ENCODE results near the gene OTULINL. TPM values are rescaled to one million over a fixed set of nuclear protein-coding genes. Genes with fewer than 3 reads are reported as not detected.

OTULINL gene
- polyA plus RNA-seq, 1 of the 3 experiments (the other 2 are of a cell fraction) = 0.26 TPM

DNA sequence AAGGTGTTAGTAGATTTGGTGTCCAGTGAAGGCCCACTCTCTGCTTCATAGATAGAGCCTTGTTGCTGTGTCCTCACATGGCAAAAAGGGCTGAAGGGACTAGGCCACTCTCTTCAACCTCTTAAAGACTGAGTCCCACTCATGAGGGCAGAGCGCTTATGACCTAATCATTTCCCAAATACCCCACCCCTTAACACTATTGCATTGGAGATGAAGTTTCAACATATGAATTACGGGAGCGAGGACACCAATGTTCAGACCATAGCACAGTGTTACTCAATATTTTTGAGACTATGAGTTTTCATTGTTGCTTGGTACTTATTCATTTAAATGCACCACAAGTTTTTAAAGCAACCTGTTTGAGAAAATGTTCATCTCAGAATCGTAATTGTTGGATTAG is 8.8 kb upstream of the OTULINL start:
- TF ChIP-seq SMC3 (IDR thresholded peaks at IDR 0.05; ENCODE audit: low read depth, low read length) (no peak), RXRA (IDR thresholded peaks at IDR 0.05; ENCODE audit: borderline replicate concordance, low read depth) (no peak)
- TF ChIP-seq, protein P1, sequence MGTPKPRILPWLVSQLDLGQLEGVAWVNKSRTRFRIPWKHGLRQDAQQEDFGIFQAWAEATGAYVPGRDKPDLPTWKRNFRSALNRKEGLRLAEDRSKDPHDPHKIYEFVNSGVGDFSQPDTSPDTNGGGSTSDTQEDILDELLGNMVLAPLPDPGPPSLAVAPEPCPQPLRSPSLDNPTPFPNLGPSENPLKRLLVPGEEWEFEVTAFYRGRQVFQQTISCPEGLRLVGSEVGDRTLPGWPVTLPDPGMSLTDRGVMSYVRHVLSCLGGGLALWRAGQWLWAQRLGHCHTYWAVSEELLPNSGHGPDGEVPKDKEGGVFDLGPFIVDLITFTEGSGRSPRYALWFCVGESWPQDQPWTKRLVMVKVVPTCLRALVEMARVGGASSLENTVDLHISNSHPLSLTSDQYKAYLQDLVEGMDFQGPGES (IDR thresholded peaks at IDR 0.05; ENCODE audit: low read depth, low read length) = no peak
- H3K9me2 ChIP-seq = no peaks in the 10 kb centered on the region
- no peak overlapping the region for H2AFZ ChIP-seq (ENCODE audit: low read depth)
- 73% methylated on average over 4 of the region's 4 CpGs for WGBS (ENCODE audit: low lambda C conversion rate)
- H4K20me1 ChIP-seq (ENCODE audit: insufficient read depth) = no peaks in the 10 kb centered on the region
- H3K9me3 ChIP-seq = no peaks in the 10 kb centered on the region
- no peaks in the 10 kb centered on the region for H3K4me1 ChIP-seq (ENCODE audit: control insufficient read depth in 1 of 2, insufficient read depth in 2 of 2, low read depth in 1 of 2, low read length in 1 of 2)
- no peak overlapping the region for H3K4me3 ChIP-seq (ENCODE audit: low read depth in 2 of 2, low read length in 1 of 2)
- ChIA-PET CTCF (no interaction called here), POLR2A (no interaction called here)
- no peak overlapping the region for H3K4me2 ChIP-seq
- no peak for DNase-seq
- H3K36me3 ChIP-seq (replicated peaks in 1 of 2; ENCODE audit: control insufficient read depth in 1 of 2, insufficient read depth in 2 of 2, low read length in 1 of 2) = no peaks in the 10 kb centered on the region
- peaks cover 7% of the 10 kb centered on the region; the same call in 1 of the 2 replicates for H3K27me3 ChIP-seq (ENCODE audit: insufficient read depth)
- no peaks in the 10 kb centered on the region for H3F3A ChIP-seq (replicated peaks; ENCODE audit: insufficient read depth)
- H3K27ac ChIP-seq (ENCODE audit: low read depth in 2 of 2, low read length in 1 of 2) = no peak overlapping the region
- H3K79me2 ChIP-seq (ENCODE audit: insufficient read depth) = no peaks in the 10 kb centered on the region
- no peak overlapping the region for H3K9ac ChIP-seq

- Histone ChIP-seq H3K27ac (ENCODE audit: low read depth in 2 of 2, low read length in 1 of 2) (no peak overlapping the region), H3K79me2 (ENCODE audit: insufficient read depth) (no peaks in the 10 kb centered on the region), H2AFZ (ENCODE audit: low read depth) (no peak overlapping the region), H4K20me1 (ENCODE audit: insufficient read depth) (no peaks in the 10 kb centered on the region), H3K36me3 (replicated peaks in 1 of 2; ENCODE audit: control insufficient read depth in 1 of 2, insufficient read depth in 2 of 2, low read length in 1 of 2) (no peaks in the 10 kb centered on the region), H3K4me1 (ENCODE audit: control insufficient read depth in 1 of 2, insufficient read depth in 2 of 2, low read depth in 1 of 2, low read length in 1 of 2) (no peaks in the 10 kb centered on the region), H3K9ac (no peak overlapping the region), H3K9me3 (no peaks in the 10 kb centered on the region), H3K4me3 (ENCODE audit: low read depth in 2 of 2, low read length in 1 of 2) (no peak overlapping the region), H3K9me2 (no peaks in the 10 kb centered on the region), H3F3A (replicated peaks; ENCODE audit: insufficient read depth) (no peaks in the 10 kb centered on the region), H3K27me3 (ENCODE audit: insufficient read depth) (peaks cover 9% of the 10 kb centered on the region; the same call in 1 of the 2 replicates), H3K4me2 (no peak overlapping the region)
- DNase-seq = no peak
- TF ChIP-seq MAX (IDR thresholded peaks at IDR 0.05; ENCODE audit: low read depth) = no peak
- TF ChIP-seq MEF2A (IDR thresholded peaks at IDR 0.05; ENCODE audit: borderline replicate concordance, low read depth) = no peak
- POLR2A ChIA-PET = no interaction called here
- 19% methylated on average over 3 of the region's 3 CpGs for WGBS (ENCODE audit: low lambda C conversion rate)
- CTCF ChIA-PET = interaction anchor here (1.6 kb wide), 1 partner anchor 187 kb away, joined by 5 read pairs; no protein-coding TSS in a partner anchor
Observed at GRCh38 chr5:14574096-14574495, 7.5 kb upstream of the OTULINL start.

DNA sequence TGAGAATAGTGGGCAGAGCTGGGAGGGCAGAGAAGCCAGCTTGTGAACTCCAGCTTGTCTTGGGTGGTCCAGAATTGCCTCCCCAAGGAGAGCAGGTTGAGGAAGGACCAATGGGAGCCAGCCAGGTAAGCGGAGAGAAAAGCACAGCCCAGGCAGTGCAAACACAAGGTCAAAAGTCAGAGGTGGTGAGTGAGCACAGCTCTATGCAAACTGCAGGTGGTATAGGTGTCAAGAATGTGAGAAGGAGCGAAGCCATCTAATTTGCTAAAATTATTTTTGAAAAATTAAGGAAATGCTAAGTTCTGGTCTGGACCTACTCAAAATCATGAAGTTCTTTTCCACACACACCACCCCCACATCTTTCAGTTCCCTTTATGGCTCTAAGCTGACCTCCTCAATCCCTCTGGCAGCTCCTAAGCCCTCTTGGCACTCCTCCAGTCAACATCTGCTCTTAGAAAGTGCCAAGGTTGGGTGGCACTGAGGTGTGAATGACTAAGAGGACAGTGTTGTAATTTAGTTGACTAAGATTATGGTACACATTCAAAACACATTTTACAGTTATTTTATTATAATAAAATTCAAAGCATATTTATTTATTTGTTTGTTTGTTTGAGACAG is 6.6 kb upstream of the OTULINL start:
- Histone ChIP-seq H3K9me2 (no peaks in the 10 kb centered on the region), H3K79me2 (ENCODE audit: insufficient read depth) (no peaks in the 10 kb centered on the region), H3F3A (replicated peaks; ENCODE audit: insufficient read depth) (no peaks in the 10 kb centered on the region), H2AFZ (ENCODE audit: low read depth) (no peak overlapping the region), H3K4me2 (no peak overlapping the region), H3K27ac (ENCODE audit: low read depth in 2 of 2, low read length in 1 of 2) (no peak overlapping the region), H3K9ac (no peak overlapping the region), H4K20me1 (ENCODE audit: insufficient read depth) (no peaks in the 10 kb centered on the region), H3K4me3 (ENCODE audit: low read depth in 2 of 2, low read length in 1 of 2) (no peak overlapping the region), H3K27me3 (ENCODE audit: insufficient read depth) (peaks cover 18% of the 10 kb centered on the region; the same call in 1 of the 2 replicates), H3K4me1 (ENCODE audit: control insufficient read depth in 1 of 2, insufficient read depth in 2 of 2, low read depth in 1 of 2, low read length in 1 of 2) (no peaks in the 10 kb centered on the region), H3K36me3 (replicated peaks in 1 of 2; ENCODE audit: control insufficient read depth in 1 of 2, insufficient read depth in 2 of 2, low read length in 1 of 2) (no peaks in the 10 kb centered on the region), H3K9me3 (no peaks in the 10 kb centered on the region)
- TF ChIP-seq NFIC (IDR thresholded peaks at IDR 0.05; ENCODE audit: borderline replicate concordance) (no peak), ELF1 (IDR thresholded peaks at IDR 0.05) (no peak), SIN3A (IDR thresholded peaks at IDR 0.05; ENCODE audit: borderline replicate concordance, low read depth, low read length) (no peak), EZH2phosphoT487 (IDR thresholded peaks at IDR 0.05; ENCODE audit: borderline replicate concordance, low read depth) (no peak), NRF1 (IDR thresholded peaks at IDR 0.05; ENCODE audit: low read depth, low read length) (no peak), POLR2AphosphoS5 (IDR thresholded peaks at IDR 0.05; ENCODE audit: low read depth, low read length) (no peak), GABPA (IDR thresholded peaks at IDR 0.05; ENCODE audit: low read depth) (no peak), CTCF (IDR thresholded peaks at IDR 0.05) (no peak), JUND (IDR thresholded peaks at IDR 0.05) (no peak)
- TF ChIP-seq, protein P2, sequence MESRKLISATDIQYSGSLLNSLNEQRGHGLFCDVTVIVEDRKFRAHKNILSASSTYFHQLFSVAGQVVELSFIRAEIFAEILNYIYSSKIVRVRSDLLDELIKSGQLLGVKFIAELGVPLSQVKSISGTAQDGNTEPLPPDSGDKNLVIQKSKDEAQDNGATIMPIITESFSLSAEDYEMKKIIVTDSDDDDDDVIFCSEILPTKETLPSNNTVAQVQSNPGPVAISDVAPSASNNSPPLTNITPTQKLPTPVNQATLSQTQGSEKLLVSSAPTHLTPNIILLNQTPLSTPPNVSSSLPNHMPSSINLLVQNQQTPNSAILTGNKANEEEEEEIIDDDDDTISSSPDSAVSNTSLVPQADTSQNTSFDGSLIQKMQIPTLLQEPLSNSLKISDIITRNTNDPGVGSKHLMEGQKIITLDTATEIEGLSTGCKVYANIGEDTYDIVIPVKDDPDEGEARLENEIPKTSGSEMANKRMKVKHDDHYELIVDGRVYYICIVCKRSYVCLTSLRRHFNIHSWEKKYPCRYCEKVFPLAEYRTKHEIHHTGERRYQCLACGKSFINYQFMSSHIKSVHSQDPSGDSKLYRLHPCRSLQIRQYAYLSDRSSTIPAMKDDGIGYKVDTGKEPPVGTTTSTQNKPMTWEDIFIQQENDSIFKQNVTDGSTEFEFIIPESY (IDR thresholded peaks at IDR 0.05; ENCODE audit: borderline replicate concordance, low read depth) = no peak
- DNase-seq = no peak
- ChIA-PET CTCF (interaction anchor here (1.6 kb wide), 1 partner anchor 188 kb away, joined by 5 read pairs; no protein-coding TSS in a partner anchor), POLR2A (no interaction called here)
- 64% methylated on average over 2 of the region's 2 CpGs for WGBS (ENCODE audit: low lambda C conversion rate)
